K562 (cell line): ENCODE results near the gene CNTRL. TPM values are rescaled to one million over a fixed set of nuclear protein-coding genes. Genes with fewer than 3 reads are reported as not detected.
A peak's percentile ranks its signal among the peaks of the same experiment; 100 is the strongest.

Experiments used
- DDX20 ChIP-seq: fragments of 450-650 bp; IDR thresholded peaks from 2 replicates; pipeline ENCODE4 v1.6.1; 2016; ENCODE audit warnings: missing genetic modification characterization, low read depth, mild to moderate bottlenecking, missing compliant biosample characterization, moderate library complexity
- EZH2 ChIP-seq: IDR thresholded peaks from 2 replicates; pipeline ENCODE4 v1.6.1; 2012; ENCODE audit warnings: low read depth, mild to moderate bottlenecking, inconsistent platforms, low read length, borderline replicate concordance
- FOSL1 ChIP-seq: fragments of 200-800 bp; sonication (Bioruptor generic); conservative IDR thresholded peaks from 2 replicates; pipeline ENCODE4 v1.6.1; 2016; ENCODE audit warnings: missing genetic modification characterization, missing compliant biosample characterization
- FOXO4 ChIP-seq: fragments of 450-650 bp; formaldehyde crosslinking; IDR thresholded peaks from 2 replicates; pipeline ENCODE4 v1.4.0; 2020; ENCODE audit warnings: mild to moderate bottlenecking, moderate library complexity
- HDAC8 ChIP-seq: fragments of 450-650 bp; IDR thresholded peaks from 2 replicates; pipeline ENCODE4 v1.6.1; 2016; ENCODE audit warnings: mild to moderate bottlenecking, missing genetic modification characterization, moderate library complexity, missing compliant biosample characterization
- MAFK ChIP-seq: IDR thresholded peaks from 2 replicates; pipeline ENCODE4 v1.6.1; 2011; ENCODE audit warnings: low read length, improper control_type of control experiment
- MCM3 ChIP-seq: fragments of 450-650 bp; IDR thresholded peaks from 2 replicates; pipeline ENCODE4 v1.6.1; 2016
- MNT ChIP-seq, 2 experiments: fragments of 450-650 bp; conservative IDR thresholded peaks; 2 replicates each; pipeline ENCODE4 v1.6.1; 2017; ENCODE audit warnings: mild to moderate bottlenecking in 2 of 2, moderate library complexity in 2 of 2
- NKRF ChIP-seq: fragments of 450-650 bp; IDR thresholded peaks from 2 replicates; pipeline ENCODE4 v1.6.1; 2016; ENCODE audit warnings: borderline replicate concordance
- OTX1 ChIP-seq: fragments of 450-650 bp; formaldehyde crosslinking; IDR thresholded peaks from 2 replicates; pipeline ENCODE4 v1.4.0; 2022; ENCODE audit warnings: mild to moderate bottlenecking
- RBM22 ChIP-seq: fragments of 200-400 bp; formaldehyde crosslinking; IDR thresholded peaks from 2 replicates; pipeline ENCODE4 v1.6.1; 2018; ENCODE audit warnings: low read length, low read depth; ENCODE audit not compliant: poor library complexity, severe bottlenecking
- STAG1 ChIP-seq: sonication (generic); formaldehyde crosslinking; IDR thresholded peaks from 2 replicates; pipeline ENCODE4 v1.5.0; 2020; ENCODE audit warnings: missing genetic modification reagents, borderline replicate concordance
- TBL1XR1 ChIP-seq, 2 experiments: IDR thresholded peaks; 2 replicates each; pipeline ENCODE4 v1.6.1; 2012; ENCODE audit warnings: improper control_type of control experiment in 2 of 2, low read length in 2 of 2, mild to moderate bottlenecking in 1 of 2
- TOE1 ChIP-seq, 2 experiments: fragments of 450-650 bp in 1 of 2; sonication (generic) in 1 of 2; formaldehyde crosslinking in 1 of 2; IDR thresholded peaks; 2 replicates each; pipeline versions ENCODE4 v1.7.1 to v1.8.0; 2016 to 2022; ENCODE audit warnings: borderline replicate concordance in 2 of 2, mild to moderate bottlenecking in 2 of 2, antibody characterized with exemption in 1 of 2, inconsistent platforms in 1 of 2, low read depth in 1 of 2, missing genetic modification reagents in 1 of 2, moderate library complexity in 1 of 2
- ZEB2 ChIP-seq: fragments of 450-650 bp; IDR thresholded peaks from 2 replicates; pipeline ENCODE4 v1.6.1; 2016
- ZFX ChIP-seq: sonication (generic); formaldehyde crosslinking; IDR thresholded peaks from 2 replicates; pipeline ENCODE4 v1.8.0; 2022; ENCODE audit warnings: mild to moderate bottlenecking, missing genetic modification reagents, moderate library complexity
- ZMIZ1 ChIP-seq, 2 experiments: fragments of 150-350 bp in 1 of 2; IDR thresholded peaks; 2 replicates each; pipeline ENCODE4 v1.6.1; 2012 to 2016; ENCODE audit warnings: low read depth in 2 of 2, low read length in 2 of 2, mild to moderate bottlenecking in 1 of 2, moderate library complexity in 1 of 2
- ZNF408 ChIP-seq: fragments of 250-450 bp; sonication (Bioruptor Pico); IDR thresholded peaks from 2 replicates; pipeline ENCODE4 v1.4.0; 2020; ENCODE audit warnings: low read depth, mild to moderate bottlenecking, moderate library complexity
- polyA plus RNA-seq, 8 experiments: library from polyadenylated mRNA; depleted of rRNA in 4 of 8; stranded (reverse) in 5 of 8; unstranded in 3 of 8; fragments of >200 nt; fragmentation: Nextera tagmentation in 2 of 8; fragmentation: Illumina TruSeq in 1 of 8; extraction: Ambion mirVana in 2 of 8; extraction: Trizol in 1 of 8; gene quantifications; 2 replicates each; pipeline versions ENCODE4 v1.2.1 to v1.2.3, GENCODE V29; 2011 to 2014; ENCODE audit warnings: inconsistent platforms in 1 of 8, missing spikeins in 1 of 8
- total RNA-seq, 7 experiments: library from RNA; depleted of rRNA in 6 of 7; stranded (reverse); fragments of >200 nt in 6 of 7; fragmentation: Illumina TruSeq in 2 of 7; extraction: Trizol in 2 of 7; gene quantifications; 2 replicates each; pipeline versions ENCODE4 v1.2.1 to v1.2.3, GENCODE V29; 2011 to 2021; ENCODE audit warnings: low replicate concordance in 1 of 7

CNTRL gene
- total and polyA plus RNA-seq, 9 of the 15 experiments (the other 6 are each of a cell fraction or from before 2014, with no cell fraction given) = 9.2 to 28.9 (median 20.5) TPM

GRCh38 chr9:121074370-121075250, at the start of gene CNTRL (continued):
- TF ChIP-seq ZEB2 (no peak), ZMIZ1 (IDR thresholded peaks at IDR 0.05; ENCODE audit: low read depth in 2 of 2, low read length in 2 of 2) (no peak), ZFX (CRISPR knock-in tag) (peak; percentile 99), STAG1 (CRISPR knock-in tag) (no peak), MCM3 (no peak), NKRF (peak; percentile 64; the same call in 1 of the 2 replicates), TBL1XR1 (IDR thresholded peaks at IDR 0.05; ENCODE audit: low read length in 2 of 2) (no peak), HDAC8 (tag) (peak; percentile 91), OTX1 (CRISPR knock-in tag) (no peak), TOE1 (IDR thresholded peaks at IDR 0.05; ENCODE audit: borderline replicate concordance) (peak; percentile 73), TOE1 (CRISPR knock-in tag; IDR thresholded peaks at IDR 0.05; ENCODE audit: borderline replicate concordance, low read depth) (no peak), RBM22 (peak; percentile 77), MAFK (no peak), FOSL1 (tag) (peak; percentile 36), ZNF408 (CRISPR knock-in tag) (no peak), DDX20 (tag) (no peak), EZH2 (no peak), FOXO4 (CRISPR knock-in tag) (no peak), MNT (conservative IDR thresholded peaks at IDR 0.05) (peak; percentile 93 to 97)
